ENCODE results near the gene NUMBL.

The NUMBL gene

DNA sequence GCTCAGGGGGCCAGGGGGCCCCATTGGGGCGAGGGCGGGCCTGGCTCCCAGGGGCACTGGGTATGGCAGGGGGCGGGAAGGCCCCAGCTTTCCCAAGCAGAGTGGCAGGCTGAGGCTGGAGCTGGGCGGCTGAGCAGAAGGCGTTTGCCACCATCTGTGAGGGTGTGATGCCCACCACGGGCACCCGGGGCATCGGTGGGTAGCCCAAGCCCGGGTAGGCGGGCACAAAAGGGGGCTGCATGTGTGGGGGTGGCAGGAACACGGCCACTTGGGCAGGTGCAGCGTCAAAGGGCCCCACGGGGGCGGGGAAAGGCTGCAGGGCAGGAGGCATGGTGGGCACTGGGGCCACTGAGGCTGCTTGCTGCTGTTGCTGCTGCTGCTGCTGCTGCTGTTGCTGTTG is 22.8 kb downstream of the NUMBL start:
- TF ChIP-seq, protein P1, sequence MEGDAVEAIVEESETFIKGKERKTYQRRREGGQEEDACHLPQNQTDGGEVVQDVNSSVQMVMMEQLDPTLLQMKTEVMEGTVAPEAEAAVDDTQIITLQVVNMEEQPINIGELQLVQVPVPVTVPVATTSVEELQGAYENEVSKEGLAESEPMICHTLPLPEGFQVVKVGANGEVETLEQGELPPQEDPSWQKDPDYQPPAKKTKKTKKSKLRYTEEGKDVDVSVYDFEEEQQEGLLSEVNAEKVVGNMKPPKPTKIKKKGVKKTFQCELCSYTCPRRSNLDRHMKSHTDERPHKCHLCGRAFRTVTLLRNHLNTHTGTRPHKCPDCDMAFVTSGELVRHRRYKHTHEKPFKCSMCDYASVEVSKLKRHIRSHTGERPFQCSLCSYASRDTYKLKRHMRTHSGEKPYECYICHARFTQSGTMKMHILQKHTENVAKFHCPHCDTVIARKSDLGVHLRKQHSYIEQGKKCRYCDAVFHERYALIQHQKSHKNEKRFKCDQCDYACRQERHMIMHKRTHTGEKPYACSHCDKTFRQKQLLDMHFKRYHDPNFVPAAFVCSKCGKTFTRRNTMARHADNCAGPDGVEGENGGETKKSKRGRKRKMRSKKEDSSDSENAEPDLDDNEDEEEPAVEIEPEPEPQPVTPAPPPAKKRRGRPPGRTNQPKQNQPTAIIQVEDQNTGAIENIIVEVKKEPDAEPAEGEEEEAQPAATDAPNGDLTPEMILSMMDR (IDR thresholded peaks at IDR 0.05) = no peak
- Histone ChIP-seq H3K36me3 (peaks cover 44% of the 10 kb centered on the region), H3K4me1 (ENCODE audit: control insufficient read depth in 1 of 2, insufficient read depth in 1 of 2, low read depth in 1 of 2, low read length in 1 of 2) (peaks cover 9 to 11% of the 10 kb centered on the region in 2 experiments), H3K27ac (no peak overlapping the region), H3K4me3 (ENCODE audit: low read depth in 1 of 2, low read length in 1 of 2) (no peak overlapping the region), H3K9me3 (no peaks in the 10 kb centered on the region), H3K27me3 (peaks cover 29% of the 10 kb centered on the region)

DNA sequence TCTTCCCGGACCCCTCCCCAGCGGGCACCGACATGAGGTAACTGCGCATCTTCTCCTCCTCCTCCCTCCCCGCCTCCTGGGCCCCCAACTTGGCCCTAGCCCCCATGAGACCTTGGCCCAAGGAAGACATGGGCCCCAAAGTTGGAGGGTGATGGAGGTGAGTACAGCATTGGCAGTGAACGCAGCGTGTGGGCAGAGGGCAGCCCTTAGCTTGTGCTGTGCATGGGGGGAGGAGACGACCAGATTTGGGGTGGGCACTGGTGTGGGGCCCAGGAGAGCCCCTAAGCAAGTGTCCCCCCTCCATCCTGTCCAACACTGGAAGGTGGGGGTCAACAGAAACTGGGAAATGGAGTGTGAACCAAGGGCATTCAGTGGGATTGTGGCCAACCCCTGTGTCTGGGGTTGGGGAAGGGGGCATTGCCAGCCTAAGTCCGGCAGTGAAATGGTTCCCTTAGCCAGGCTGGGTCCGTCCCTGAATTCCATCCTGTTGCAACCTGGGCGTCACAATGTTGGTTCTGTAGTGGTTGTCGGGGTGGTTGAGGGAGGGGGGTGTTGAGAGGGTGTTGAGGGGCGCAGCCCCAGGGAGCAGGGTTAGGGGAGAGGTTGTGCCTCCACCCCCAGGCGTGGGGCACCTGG is 23.5 kb downstream of the NUMBL start:
- Histone ChIP-seq H3K4me1 (ENCODE audit: control insufficient read depth in 1 of 2, insufficient read depth in 1 of 2, low read depth in 1 of 2, low read length in 1 of 2) (peaks cover 9 to 12% of the 10 kb centered on the region in 2 experiments), H3K9me3 (no peaks in the 10 kb centered on the region), H3K27ac (no peak overlapping the region), H3K4me3 (ENCODE audit: low read depth in 1 of 2, low read length in 1 of 2) (no peak overlapping the region), H3K36me3 (peaks cover 39% of the 10 kb centered on the region), H3K27me3 (peaks cover 29% of the 10 kb centered on the region)
- TF ChIP-seq, protein P1 (IDR thresholded peaks at IDR 0.05) = no peak

DNA sequence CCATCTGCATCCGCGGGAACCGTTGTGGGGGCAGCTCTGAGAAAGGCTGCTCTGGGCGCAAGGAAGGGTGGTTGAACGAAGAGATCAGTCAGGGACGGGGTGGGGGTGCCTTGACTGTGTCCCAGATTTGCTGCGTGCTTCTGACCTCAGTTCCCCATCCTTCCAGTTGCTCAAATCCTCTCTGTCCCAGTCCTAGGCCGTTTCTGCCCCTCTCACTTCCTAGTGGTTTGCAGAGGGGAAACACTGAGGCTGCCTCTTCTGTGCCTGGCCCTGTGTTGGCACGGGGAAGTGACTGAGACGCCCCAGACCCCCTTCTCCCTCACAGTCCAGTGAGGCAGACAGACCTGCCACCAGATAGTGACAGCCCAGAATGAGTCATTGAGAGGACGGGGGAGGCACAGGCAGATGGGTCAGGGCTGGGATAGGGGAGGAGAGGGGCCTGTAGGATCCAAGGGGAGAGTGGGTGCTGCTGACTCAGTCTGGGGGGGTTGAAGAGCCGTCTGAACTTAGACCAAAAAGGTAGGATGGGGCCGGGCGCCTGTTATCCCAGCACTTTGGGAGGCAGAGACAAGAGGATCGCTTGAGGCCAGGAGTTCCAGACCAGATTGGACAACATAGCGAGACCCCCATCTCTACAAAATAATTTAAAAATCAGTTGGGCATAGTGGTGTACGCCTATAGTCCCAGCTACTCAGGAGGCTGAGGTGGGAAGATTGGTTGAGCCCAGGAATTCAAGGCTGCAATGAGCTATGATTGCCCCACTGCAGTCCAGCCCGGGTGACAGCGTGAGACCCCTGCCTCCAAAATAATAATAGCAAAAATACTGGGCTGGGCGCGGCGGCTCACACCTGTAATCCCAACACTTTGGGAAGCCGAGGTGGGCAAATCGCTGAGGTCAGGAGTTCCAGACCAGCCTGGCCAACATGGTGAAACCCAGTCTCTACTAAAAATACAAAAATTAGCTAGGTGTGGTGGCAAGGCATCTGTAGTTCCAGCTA is 26.5 kb downstream of the NUMBL start:
- Histone ChIP-seq H3K4me3 (ENCODE audit: low read depth in 1 of 2, low read length in 1 of 2) (peak overlapping the region; percentile 70 to 82), H3K36me3 (peaks cover 16% of the 10 kb centered on the region), H3K4me1 (ENCODE audit: control insufficient read depth in 1 of 2, insufficient read depth in 1 of 2, low read depth in 1 of 2, low read length in 1 of 2) (peaks cover 9 to 12% of the 10 kb centered on the region in 2 experiments), H3K27ac (no peak overlapping the region), H3K27me3 (peaks cover 29% of the 10 kb centered on the region), H3K9me3 (no peaks in the 10 kb centered on the region)
- TF ChIP-seq, protein P1 (IDR thresholded peaks at IDR 0.05) = no peak

DNA sequence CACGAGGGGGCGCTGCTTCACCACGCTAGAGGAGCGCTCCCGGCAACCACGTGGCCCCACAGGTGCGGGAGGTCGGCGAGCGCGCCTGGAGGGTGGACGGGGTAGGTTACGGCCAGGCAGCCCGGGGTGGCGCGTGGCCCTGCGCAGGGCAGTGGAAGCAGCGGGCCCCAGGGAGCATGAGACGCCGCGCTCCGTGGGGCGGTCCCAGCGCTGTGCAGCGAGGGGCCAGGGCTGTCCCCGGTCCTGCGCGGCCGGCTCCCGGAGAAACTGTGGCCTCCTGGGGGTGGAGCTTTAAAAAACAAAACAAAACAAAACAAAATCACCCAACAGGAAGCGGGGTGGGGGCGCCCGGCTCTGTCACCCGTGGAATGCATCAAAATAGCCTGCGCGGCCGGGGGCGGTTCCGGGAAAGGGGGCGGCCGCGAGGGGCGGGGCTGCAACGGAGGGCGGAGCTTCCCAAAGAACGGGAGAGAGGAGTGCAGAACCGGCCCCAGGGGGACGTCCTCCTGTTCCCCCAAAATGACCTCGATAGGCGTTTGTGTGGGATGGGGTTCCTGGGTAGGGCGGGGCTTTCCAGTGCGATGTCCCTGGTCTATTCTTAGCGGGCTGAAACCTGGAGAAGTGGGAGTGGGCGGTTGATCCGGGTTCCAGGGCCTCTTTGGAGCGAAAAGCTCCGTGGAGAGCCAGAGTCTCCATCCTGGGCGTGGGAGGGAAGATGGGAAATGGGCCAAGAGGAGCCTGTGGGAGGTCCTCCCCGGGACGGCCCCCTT is 27.3 kb downstream of the NUMBL start:
- H3K4me3 ChIP-seq (ENCODE audit: low read depth in 1 of 2, low read length in 1 of 2) = peak overlapping the region; percentile 70 to 82
- H3K27me3 ChIP-seq = peaks cover 29% of the 10 kb centered on the region
- peaks cover 11% of the 10 kb centered on the region for H3K36me3 ChIP-seq
- peaks cover 9 to 12% of the 10 kb centered on the region in 2 experiments for H3K4me1 ChIP-seq (ENCODE audit: control insufficient read depth in 1 of 2, insufficient read depth in 1 of 2, low read depth in 1 of 2, low read length in 1 of 2)
- TF ChIP-seq, protein P1 (IDR thresholded peaks at IDR 0.05) = no peak
- peak overlapping the region; percentile 11 for H3K27ac ChIP-seq
- no peaks in the 10 kb centered on the region for H3K9me3 ChIP-seq

DNA sequence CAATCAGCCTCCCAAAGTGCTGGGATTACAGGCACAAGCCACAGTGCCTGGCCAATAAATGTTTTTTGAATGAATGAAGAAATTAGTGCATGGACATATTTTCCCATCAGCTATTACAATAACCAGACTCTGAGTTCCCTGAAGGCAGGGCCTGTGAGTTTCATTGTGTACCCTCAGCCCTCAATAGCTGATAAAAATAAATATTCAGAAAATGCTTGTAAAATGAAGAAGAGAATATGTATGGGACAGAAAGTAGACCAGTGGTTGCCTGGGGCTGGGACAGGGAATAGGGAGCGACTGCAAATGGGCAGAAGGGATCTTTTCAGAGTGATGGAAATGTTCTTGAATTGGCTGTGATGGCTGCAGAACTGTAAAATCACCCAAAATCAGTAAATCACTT is 28.8 kb downstream of the NUMBL start:
- no peak overlapping the region for H3K4me3 ChIP-seq (ENCODE audit: low read depth in 1 of 2, low read length in 1 of 2)
- H3K9me3 ChIP-seq = no peaks in the 10 kb centered on the region
- H3K27ac ChIP-seq = no peak overlapping the region
- H3K36me3 ChIP-seq = no peaks in the 10 kb centered on the region
- TF ChIP-seq, protein P1 (IDR thresholded peaks at IDR 0.05) = no peak
- peaks cover 29% of the 10 kb centered on the region for H3K27me3 ChIP-seq
- H3K4me1 ChIP-seq (ENCODE audit: control insufficient read depth in 1 of 2, insufficient read depth in 1 of 2, low read depth in 1 of 2, low read length in 1 of 2) = peaks cover 9 to 12% of the 10 kb centered on the region in 2 experiments
